NCI-H2107 treated with DMSO at 0.1 percent for 48 hours (cell line): Measurements from ENCODE around the gene WAS.

Experiments used
- DNase-seq: peaks from one replicate; lab custom pipeline; 2025; ENCODE audit not compliant: unreplicated experiment; lab: John Stamatoyannopoulos, UW

WAS gene

GRCh38 chrX:48711162-48711928 is 27.7 kb downstream of the WAS start:
- no peak for DNase-seq

DNA sequence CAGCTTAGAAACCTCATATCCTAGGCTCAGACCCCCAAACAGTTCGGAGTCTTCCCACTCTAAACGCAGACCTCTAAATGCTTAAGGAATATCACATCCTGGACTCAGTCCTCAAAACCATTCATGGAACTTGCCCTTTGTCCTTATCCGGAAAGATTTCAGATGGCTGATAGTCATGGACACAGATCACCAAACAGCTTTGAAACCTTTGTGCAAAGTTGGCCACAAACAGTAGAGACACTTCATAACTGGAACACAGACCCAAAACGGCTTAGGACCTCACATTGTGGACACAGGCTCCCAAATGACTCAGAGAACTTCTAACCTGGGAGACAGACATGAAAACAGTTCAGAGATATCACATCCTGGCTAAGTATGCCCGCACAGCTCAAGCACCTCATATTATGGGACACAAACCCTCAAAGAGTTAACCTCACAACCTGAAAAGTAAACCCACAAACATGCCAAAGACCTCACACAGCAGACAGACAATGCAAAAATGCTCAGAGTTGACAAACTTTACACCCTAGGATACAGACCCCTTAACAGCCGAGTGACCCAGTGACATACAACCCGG is 28.4 kb downstream of the WAS start:
- no peak for DNase-seq

DNA sequence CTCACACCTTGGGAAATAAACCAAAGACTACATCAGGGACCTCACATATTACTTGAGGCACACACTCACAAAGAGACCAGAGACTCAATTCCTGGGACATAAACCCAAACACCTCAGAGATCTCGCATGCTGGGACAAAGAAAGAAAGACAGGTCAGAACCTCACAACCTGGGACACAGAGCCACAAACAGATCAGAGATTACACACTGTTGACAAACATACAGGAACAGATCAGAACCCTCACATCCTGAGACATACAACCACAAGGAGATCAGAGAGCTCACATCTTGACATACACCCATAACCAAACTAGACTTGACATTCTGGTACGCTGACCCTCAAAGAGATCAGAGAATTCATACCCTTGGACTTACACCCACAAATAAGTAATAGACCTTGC is 30.2 kb downstream of the WAS start:
- DNase-seq = no peak

DNA sequence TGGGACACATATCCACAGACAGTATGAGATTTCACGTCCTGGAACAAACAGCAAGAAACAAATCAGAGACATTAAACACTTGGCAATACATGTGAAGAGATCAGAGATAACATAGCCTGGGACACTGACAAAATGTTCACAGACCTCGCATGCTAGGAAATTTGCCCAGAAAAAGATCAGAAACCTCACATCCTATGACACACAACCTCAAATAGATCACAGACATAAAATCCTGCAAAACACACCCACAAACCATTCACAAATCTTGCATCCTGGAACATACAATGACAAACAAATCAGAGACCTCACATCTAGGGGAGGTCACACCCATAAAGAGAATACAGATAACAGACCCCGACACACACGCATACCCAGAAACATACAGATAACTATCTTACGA is 31.0 kb downstream of the WAS start:
- DNase-seq = no peak

DNA sequence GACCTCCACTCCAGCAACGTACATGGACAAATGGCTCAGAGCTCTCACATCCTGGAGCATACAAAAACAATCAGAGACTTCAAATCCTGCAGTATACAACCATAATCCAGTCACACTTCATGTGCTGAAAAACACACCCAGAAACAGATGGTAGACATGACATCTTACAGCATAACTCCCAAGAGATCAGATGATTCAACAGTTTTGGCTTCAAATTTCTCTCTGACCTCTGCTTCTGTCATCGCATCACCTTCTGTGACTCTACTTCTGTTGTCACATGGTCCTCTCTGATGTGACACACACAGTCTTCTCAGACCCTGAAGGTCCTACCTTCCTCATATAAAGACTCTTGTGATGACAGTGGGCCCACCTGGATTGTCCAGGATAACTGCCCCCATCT is 31.5 kb downstream of the WAS start:
- no peak for DNase-seq

DNA sequence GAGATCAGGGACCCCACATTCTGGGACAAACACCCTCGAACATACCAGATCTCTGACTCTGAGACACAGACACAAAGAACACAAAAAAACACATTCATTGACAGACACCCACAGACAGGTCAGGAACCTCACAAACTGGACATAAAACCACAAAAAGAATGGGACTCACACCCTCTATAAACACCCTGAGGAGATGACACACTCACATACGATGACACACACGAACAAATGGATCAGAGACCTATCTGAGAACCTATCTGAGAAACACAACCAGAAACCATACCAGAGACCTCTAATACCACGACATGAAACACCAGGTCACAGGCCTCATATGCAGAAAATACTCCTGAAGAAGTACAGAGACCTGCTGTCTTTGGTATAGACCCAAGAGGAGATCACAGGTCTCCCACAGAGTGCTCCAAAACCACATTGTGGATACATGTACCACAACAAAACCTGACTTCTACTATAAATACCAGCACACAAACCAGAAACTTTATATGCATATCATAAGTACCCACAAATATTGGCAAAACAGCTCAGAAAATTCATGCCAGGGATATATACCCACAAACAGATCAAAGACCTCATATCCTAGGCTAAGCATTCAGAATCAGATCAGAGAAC is 32.4 kb downstream of the WAS start:
- DNase-seq = no peak

DNA sequence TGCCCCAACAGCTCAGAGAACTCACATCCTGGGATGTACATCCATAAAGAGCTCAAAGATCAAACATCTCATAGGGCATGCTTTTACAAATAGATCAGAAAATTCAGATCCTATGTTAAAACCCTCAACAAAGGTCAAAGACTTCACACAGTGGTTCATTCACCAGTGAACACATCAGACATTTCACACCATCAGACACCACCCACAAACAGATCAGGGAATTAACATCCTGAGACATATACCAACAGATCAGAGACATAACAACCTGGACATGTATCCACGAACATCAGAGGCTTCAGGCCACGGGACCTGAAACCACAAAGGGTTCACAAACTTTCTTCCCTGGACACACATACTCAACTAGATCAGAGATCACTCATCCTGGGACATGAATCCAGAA is 36.4 kb downstream of the WAS start:
- DNase-seq = no peak

- DNase-seq = no peak
These were observed 37.1 kb downstream of the WAS start for GRCh38 chrX:48720577-48721250.

DNA sequence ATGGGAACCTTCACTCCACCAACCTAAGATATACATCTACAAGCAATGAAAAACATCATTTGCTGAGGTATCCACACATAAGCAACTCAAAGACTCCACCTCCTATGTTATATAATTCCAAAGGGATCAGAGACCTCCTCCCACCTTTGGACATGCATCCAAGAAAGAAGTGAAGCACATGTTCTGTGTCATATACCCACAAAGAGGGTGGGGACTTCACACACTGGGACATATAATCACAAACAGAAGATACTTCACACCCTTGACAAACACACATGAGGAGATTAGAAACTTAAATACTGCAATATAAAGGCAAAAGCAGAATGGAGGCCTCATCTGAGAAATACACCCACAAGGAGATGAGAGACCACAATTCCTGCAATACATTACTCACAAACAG is 38.3 kb downstream of the WAS start:
- DNase-seq = no peak

DNA sequence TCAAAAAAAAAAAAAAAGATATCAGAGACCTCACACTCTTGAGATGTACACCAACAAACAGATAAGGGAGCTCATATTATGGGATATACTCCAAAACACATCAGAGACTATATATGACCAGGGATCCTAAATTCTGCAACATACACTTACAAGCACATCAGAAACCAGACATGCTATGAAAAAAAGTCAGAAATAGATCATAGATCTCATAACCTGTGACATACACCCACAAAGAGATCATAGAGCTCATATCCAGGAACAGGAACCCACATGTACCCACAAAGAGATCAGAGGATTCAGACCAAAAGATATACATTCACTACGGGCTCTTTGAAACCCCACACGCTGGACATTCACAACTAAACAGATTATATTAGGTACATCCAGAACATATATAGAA is 43.0 kb downstream of the WAS start:
- DNase-seq = no peak

DNA sequence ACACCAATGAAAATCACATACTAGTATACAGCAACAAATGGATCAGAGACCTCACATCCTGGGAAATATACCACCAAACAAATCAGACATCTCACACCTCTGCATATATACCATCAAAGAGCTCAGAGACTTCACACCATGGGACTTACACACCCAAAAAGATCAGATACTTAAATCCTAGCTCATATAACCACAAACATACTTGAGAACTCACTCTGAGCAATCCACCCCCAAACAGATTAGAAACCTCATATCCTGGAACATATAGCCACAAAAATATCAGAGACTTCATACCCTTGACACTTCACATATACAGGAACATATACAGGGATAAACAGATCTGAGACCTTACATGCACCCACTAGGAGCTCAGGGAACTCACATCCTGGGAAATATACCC is 45.1 kb downstream of the WAS start:
- DNase-seq = no peak

DNA sequence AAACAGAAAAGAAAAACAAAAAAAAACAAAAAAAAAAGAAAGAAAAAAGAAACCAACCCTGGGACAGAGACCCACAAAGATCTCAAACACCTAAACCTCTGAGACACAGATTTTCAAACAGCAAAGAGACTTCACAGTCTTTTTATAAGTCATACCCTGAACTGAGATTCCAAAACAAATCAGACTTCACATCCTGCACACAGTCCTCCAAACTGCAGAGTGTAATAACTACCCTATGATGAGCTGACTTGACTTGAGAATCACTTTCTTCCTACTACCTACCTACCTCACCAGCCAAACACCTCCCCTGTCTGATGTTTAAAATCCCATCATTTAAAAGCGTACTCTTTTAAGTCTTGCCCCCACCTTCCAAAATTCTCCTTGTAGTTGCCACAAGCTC is 52.7 kb downstream of the WAS start:
- no peak for DNase-seq

GRCh38 chrX:48736878-48737212 is 53.2 kb downstream of the WAS start:
- no peak for DNase-seq

DNA sequence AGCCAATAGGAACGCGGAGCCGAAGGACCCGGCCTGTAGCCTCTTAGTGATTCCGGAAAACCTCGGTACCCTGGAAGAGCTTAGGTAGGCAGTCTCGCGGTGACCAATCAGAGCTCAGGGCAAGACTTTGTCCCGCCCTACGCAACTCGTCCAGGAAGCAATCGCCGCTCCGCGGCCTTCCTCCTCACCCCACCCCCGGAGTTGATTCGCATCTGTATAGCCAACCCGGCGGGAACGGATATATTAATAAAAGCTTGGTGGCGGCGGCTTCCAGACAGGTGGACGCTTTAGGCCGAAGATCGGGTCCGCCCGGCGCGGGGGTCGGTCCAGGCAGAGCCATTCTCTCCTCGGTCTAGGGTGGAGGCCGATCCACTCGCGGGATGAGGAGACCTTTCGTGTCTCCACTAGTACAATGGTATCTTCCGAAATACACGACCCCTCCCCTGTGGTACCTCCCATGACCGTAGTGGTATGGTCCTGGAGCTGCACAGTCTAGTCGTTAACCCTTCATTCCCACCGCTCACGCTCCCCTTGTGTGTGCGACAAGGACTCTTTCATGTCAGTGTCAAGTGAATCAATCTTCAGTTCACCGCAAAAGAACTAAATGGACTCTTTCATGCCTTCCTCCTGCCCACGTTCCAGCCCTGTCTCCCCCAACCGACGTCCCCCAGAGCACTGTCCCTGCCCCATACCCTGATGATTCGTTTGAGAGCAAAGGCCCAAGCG is 53.8 kb downstream of the WAS start:
- DNase-seq = peak; percentile 96

DNA sequence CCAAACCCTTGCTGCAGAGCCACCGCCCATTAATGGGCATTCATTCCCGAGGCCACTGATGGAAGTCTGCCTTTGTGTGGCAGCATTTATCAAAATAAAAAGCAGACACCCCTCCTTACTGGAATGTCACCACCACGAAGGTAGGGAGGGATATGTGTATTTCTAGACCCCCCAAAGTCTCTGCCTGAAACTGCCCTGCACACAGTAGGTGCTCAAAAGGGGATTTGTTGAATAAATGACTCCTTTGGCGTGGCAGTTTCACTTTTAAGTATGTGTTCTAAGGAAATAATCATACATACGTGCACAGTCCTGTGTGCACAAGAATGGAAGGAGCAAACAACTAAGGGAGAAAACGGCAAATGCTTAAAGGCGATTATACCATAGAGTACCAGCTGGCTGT is 54.3 kb downstream of the WAS start:
- no peak for DNase-seq
